GM12865 (cell line): ENCODE results near the gene NALF2.

Experiments used
- DNase-seq: peaks from one replicate; pipeline ENCODE4 v3.0.0; 2010; ENCODE audit warnings: low read depth
- H3K4me3 ChIP-seq: 2 replicates; pipeline ENCODE4 v1.5.1; 2011; ENCODE audit warnings: mild to moderate bottlenecking, low read depth, low read length, control low read depth
- CTCF ChIP-seq: IDR thresholded peaks from 2 replicates; pipeline ENCODE4 v1.5.1; 2011; ENCODE audit warnings: low read length, control low read depth, low read depth, inconsistent platforms; ENCODE audit not compliant: insufficient read depth; ENCODE audit errors: missing control alignments

Gene NALF2

GRCh38 chrX:69507500-69507789 lies 3.3 kb downstream of the NALF2 start:
- no peak overlapping the region for H3K4me3 ChIP-seq
- DNase-seq, result no peak
- TF ChIP-seq CTCF, result no peak

GRCh38 chrX:69508610-69509009 lies 4.5 kb downstream of the NALF2 start:
- TF ChIP-seq CTCF, result no peak
- H3K4me3 ChIP-seq, result no peak overlapping the region
- DNase-seq, result no peak

- no peak for TF ChIP-seq CTCF
- no peak overlapping the region for H3K4me3 ChIP-seq
- DNase-seq, result no peak
These were observed 6.1 kb downstream of the NALF2 start for GRCh38 chrX:69510137-69510715.

DNA sequence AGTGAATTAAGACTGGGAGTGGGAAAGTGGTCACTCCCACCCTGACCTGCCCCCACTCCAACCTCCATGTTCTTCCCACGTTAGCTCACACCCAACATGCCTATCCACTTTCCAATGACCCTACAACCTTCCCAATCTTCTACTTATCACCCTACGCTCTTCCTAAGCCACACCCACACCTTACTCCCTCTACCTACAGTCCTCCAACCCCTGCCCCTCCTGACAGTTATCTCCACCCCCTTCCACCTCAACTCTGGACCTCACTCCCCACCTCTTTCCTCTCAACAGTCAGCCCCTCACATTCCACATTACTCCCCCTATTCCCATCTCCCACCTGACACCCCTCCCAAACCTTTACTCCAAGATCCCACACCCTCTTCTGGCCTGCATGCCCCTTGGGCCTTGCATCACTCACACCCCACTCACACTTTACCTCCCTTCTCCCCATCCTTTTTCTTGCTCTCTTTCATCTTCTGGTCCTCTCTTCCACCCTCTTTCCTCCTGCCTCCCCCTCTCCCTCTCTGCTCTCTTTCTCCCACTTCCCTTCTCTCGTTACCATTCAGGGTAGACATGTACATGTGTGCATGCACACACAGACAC lies 6.9 kb downstream of the NALF2 start:
- no peak for TF ChIP-seq CTCF
- H3K4me3 ChIP-seq, result no peak overlapping the region
- DNase-seq, result no peak

DNA sequence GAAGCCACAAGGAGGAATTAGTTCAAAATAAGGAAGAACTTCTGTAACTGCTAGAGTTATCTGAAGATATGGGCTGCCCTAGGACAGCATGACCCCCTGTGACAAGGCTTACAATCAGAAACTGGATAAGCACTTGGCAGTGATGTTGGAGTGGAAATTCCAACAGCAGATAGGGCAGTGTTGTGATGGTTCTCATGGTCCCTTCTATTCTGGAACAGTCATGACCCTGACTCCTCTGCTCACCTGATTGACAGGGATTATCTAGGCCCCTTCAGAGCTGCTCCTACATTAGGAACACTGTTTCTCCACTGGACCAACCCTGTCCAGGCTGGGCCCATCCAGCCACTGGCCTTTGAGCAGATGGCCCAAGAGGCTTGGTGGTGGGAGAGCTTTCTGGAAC lies 17.9 kb downstream of the NALF2 start:
- no peak overlapping the region for H3K4me3 ChIP-seq
- TF ChIP-seq CTCF, result no peak
- no peak for DNase-seq

DNA sequence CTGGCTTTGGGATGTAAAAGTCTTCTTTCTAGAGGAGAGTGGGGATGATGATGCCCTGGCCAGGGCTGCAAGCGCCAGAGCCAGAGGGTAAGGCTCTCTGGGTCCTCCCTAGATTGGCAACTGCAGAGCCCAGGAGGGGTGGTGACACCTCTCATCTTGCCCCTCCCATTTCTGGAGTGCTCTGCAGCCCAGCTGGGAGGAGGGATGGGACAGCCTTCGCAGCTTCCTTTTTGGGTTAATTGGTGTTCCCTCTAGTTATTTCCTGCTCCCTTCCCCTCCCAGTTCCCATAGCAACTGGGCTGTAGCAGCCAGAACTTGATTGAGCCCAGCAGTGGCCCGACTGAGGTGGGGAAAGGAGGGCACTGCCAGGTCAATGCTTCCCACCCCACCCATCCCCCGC lies 19.2 kb downstream of the NALF2 start:
- no peak overlapping the region for H3K4me3 ChIP-seq
- no peak for DNase-seq
- no peak for TF ChIP-seq CTCF

DNA sequence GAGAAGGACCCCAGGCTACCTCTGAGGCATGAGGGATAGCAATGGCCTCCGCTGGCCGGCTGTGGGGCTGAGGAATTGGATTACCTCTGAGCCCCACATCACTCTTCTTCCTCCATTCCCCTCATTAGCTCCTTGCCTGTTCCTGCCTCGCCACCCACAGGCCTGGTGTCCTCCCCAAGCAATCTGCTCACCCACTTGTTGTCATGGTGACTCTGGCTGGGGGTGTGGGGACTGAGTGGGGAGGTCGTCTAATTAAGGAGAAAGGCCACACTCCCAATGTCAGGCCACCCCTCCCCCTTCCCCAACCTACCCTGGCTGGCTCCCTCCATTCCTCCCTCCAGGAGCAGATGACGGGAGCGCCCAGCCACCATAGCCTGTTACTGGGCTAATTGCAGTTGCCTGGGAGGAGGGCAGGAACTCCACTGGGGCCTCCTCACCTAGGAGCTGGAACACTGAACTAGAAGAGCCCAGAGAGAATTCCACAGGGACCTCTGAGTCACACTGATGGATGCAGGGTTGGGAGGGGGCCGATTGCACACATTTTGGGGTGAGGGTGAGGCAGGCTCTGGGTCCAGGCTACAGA lies 20.7 kb downstream of the NALF2 start:
- DNase-seq, result no peak
- TF ChIP-seq CTCF, result no peak
- no peak overlapping the region for H3K4me3 ChIP-seq
